ENCODE results near the gene DPP7.
A peak's percentile ranks its signal among the peaks of the same experiment; 100 is the strongest.

The DPP7 gene

DNA sequence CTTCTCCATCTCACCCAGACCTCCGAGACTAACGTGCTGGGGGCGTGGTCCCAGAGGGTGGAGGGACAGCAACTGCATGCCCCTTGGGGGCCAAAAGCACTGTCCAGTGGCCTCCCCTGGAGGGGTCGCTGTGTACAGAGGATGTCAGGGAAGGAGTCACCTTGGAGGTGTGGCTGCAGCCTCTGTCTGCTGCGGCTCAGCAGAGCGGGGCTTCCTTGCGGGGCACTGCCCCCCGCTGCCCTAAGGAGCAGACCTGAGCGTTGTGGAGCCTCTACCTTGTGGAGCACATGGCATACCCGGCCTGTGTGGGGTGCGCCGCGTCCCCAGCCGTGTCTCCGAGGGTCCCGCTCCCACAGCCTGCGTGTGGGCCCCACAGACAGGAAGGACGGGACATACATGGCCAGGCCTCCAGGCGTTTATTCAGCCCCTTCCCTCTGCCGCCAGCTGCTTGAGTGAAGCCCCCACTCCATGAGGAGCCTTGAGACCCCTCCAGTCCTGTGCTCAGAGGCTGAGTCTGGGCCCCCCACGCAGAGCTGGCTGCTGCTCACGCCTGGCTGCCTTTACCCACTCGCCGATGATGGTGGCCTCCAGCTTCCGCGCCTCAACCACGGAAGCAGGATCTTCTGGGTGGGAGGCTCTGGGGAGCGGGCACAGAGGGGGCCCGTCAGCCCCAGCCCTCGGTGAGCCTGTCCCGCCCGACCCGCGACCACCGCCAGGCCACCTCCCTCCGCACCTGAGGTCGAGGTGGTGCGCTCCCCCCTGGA is 4.2 kb downstream of the DPP7 start:
- DNase-seq = no peak

DNA sequence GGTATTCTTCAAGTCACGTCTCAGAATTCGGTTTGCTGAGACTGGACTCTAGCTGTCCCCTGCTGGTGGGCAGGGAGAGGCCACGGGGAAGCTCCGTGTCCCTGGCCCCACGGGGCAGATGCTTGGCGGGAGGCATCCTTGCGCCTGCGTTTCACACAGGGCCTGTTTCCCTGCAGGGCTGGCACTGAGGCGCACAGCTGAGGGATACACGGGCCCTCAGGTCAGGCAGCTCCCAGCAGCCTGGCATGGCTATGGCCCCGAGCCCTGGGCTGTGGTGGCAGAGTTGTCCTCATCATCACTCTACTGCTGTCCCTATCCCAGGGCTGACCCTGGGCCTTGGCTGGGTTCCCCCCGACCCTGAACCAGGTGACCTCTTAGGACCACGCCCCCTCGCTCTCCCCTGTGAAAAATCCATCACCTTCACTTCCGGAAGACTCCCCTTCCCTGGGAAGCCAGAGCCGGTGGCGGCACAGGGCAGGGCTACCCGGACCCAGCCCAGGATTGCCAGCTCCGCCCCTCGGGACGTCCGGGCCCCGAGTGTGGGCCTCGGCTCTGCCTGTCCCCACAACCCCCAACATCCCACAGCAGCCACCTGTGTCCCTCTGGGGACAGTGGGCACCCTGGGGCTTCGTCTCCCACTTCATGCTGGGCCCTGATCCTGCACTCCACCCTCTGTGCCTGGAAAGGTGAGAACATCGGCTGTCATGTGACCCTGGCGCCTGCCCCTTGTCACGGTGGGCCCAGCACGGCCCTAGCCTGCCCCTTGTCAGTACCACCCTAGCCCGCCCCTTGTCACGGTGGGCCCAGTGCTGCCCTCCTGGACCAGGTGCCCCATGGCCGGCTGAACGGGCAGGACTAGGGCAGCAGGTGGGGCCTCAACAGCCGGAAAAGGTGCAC is 5.0 kb downstream of the DPP7 start:
- no peak for DNase-seq

DNA sequence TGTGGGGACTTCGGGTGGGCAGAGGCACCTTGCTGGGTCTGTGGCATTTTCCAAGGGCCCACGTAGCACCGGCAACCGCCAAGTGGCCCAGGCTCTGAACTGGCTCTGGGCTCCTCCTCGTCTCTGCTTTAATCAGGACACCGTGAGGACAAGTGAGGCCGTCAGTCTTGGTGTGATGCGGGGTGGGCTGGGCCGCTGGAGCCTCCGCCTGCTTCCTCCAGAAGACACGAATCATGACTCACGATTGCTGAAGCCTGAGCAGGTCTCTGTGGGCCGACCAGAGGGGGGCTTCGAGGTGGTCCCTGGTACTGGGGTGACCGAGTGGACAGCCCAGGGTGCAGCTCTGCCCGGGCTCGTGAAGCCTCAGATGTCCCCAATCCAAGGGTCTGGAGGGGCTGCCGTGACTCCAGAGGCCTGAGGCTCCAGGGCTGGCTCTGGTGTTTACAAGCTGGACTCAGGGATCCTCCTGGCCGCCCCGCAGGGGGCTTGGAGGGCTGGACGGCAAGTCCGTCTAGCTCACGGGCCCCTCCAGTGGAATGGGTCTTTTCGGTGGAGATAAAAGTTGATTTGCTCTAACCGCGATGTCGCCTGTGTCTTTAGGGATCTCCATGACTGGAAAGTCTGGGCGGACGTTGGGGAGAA is 5.8 kb downstream of the DPP7 start:
- no peak for DNase-seq

DNA sequence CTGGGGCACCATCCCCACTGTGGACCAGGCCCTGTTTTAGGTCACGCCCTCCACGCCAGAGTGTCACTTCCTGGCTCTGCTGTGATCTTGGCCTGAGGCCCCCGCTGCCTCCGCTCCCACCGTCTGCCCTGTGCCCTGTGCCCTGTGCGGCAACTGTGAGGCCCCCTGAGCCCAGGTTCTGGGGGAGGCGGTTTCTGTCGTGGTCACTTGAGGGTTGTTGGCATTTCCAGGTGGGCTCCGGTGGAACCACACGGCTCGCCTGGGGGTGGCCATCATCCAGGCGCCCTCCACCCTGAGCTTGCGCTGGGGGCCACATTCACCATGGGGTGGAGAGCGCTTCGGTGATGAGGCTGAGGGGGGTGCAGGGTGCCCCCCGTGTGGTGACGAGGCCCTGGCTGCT is 6.6 kb downstream of the DPP7 start:
- DNase-seq = no peak

DNA sequence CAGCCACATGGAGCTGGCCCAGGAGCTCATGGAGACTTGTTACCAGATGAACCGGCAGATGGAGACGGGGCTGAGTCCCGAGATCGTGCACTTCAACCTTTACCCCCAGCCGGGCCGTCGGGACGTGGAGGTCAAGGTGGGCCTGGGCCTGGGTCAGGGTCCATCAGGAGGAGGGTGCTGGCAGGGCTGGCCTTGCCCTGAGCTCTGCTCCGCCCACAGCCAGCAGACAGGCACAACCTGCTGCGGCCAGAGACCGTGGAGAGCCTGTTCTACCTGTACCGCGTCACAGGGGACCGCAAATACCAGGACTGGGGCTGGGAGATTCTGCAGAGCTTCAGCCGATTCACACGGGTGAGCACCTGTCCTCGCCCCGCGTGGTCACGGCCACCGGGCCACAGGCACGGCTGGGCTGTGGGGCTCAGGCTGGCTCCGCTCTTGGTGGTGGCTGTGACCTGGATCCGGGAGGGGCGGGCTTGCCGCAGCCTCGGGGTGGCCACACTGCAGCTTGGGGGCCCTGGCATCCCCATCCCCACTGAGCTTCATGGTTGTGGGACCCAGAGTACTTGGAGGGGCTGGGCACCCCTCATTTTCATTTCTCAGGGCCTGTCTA is 7.1 kb downstream of the DPP7 start:
- no peak for DNase-seq

DNA sequence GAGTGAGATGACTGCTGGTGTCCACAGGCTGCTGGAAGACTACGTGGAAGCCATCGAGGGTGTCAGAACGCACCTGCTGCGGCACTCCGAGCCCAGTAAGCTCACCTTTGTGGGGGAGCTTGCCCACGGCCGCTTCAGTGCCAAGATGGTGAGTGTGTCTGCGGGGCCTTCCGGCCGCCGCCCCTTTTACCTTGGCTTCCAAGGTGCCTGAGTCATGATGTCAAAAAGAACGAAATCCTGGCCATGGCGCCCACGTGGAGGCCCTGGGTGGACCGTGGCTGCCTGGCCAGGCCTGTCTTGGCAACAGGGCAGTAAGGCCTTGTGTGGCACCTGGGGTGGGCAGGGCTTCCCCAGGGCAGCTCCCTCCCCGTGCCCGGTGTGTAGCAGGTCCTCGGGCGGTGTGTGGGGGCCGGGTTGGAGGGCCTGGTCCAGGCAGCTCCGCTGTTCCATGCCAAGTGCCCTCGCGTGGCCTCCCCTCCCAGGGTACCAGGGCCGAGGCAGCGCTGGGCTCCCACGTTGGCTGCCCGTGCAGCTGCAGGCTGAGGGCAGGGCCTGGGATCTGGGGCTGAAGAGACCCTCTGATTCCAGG is 7.8 kb downstream of the DPP7 start:
- no peak for DNase-seq

DNA sequence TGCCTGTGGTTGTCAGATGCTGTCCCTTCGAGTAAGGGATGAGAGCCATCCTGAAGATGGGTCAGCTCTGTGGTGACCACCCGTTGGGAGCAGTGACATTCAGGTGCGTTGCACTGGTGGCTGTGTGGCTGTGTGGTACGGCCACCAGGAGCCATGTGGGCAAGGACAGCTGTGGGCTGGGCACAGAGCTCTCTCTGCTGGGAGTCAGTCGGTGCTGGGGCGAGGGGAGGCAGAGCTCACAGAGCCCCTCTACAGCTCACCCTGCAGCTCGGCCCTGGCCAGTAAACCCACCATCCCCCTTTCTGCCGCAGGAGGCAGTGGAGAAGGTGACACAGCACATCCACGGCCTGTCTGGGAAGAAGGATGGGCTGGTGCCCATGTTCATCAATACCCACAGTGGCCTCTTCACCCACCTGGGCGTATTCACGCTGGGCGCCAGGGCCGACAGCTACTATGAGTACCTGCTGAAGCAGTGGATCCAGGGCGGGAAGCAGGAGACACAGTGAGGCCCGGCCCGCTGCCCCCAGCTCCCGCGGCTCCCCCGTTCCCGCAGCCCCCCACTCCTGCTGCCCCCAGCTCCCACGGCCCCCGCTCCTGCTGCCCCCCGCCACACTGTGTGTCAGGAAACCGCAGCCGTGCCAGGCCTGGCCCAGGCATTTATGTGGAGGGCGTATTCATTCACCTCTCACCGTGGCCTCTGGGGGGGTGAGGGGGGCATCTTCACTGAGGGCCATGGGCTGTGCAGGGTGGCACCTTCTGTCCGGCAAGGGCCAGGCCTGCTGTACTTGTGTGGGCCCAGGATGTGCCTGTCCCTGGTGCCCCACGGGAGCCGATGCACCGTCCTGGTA is 8.5 kb downstream of the DPP7 start:
- no peak for DNase-seq

DNA sequence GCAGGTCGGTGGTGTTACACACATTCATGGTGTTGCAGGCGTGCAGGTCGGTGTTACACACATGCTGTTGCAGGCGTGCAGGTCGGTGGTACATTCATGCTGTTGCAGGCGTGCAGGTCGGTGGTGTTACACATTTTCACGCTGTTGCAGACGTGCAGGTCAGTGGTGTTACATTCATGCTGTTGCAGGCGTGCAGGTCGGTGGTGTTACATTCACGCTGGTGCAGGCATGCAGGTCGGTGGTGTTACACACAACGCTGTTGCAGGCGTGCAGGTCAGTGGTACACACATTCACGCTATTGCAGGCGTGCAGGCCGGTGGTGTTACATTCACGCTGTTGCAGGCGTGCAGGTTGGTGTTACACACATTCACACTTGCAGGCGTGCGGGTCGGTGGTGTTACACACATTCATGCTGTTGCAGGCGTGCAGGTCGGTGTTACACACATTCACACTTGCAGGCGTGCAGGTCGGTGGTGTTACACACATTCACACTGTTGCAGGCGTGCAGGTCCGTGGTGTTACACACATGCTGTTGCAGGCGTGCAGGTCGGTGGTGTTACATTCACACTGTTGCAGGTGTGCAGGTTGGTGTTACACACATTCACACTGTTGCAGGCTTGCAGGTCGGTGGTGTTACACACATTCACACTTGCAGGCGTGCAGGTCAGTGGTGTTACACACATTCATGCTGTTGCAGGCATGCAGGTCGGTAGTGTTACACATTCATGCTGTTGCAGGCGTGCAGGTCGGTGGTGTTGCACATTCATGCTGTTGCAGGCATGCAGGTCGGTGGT is 11.1 kb downstream of the DPP7 start:
- DNase-seq = no peak

DNA sequence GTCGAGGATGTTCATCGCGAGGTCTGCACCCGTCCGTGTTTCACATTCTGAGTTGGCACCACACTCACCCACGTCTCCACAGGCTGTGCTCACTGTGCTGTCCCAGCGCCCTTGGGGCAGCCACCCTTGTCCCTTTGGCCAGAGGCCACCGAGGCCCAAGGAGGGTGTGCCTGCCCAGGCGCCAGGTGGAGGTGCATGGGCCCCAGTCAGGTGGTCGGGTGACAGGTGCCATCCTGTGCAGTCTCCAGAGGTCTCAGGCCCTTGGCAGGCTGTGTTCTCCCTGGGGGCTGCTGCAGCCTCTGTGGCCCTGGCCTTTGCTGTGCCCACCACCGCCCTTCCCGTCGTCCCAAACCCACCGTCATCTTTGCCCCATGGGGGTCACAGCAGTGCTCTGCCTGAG is 15.3 kb downstream of the DPP7 start:
- no peak for DNase-seq

DNA sequence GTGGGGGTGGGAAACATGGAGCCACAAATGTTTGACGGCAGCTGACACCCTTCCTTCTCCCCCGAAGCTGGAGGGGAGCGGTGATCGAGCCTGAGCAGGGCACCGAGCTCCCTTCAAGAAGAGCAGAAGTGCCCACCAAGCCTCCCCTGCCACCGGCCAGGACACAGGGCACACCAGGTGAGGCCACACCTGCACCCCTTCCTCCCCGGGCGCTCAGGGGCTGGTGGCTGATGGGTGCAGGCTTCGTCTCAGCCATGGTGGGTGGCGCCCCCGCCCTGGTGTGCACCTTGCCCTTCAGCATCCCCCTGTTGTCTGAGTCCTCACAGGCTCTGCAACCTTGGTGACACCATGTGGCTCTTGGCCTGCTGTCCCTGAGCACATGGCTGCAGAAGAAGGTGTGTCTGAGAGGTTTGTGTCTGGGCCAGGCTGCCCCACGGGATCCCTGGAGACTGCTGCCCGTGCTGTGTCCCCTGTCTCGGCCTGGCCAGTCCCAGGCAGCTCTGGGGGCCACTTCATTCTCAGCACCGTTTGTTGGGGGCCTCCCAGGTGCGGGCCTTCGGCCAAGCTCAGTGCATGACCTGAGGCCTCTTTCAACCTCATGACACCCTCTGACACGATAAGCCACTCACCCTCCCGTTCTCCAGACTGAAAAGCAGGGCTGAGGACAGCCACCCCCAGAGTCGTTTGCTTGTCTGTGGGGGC is 16.6 kb downstream of the DPP7 start:
- no peak for DNase-seq

DNA sequence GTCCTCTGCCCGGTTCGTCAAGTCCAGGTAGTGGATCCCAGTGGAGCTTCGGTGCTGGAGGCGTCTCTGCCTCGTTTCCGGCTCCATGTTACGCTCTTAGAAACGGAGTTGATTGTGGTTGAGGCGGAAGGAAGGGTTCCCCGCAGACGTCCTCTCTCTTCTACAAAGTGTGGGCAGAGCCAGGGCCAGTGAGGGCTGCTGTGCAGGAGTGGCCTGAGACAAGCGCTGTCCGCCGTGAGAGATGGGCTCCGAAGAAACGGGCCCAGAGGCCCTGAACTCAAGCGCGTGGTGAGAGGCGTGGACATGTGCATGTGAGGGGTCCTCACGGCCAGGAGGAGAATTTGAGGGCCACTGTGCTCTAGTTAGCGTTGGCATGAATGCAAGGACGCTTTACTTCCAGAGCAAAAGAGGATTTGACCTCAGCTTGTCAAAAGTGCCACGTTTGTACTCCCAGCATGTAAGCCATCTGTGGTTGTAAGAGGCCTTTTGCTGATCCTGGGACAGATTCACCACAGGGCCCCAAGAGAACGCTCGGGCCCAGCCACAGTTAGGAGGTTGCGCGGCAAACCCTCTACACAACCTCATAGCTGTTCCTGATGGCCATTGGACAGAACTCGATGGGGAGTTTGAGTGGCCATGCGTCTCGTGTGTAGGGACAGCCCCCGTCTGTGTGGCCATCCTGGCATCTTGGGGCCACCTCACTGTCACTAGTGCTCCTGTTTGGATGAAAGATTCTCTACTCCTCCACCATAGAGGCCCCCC is 17.6 kb downstream of the DPP7 start:
- no peak for DNase-seq

DNA sequence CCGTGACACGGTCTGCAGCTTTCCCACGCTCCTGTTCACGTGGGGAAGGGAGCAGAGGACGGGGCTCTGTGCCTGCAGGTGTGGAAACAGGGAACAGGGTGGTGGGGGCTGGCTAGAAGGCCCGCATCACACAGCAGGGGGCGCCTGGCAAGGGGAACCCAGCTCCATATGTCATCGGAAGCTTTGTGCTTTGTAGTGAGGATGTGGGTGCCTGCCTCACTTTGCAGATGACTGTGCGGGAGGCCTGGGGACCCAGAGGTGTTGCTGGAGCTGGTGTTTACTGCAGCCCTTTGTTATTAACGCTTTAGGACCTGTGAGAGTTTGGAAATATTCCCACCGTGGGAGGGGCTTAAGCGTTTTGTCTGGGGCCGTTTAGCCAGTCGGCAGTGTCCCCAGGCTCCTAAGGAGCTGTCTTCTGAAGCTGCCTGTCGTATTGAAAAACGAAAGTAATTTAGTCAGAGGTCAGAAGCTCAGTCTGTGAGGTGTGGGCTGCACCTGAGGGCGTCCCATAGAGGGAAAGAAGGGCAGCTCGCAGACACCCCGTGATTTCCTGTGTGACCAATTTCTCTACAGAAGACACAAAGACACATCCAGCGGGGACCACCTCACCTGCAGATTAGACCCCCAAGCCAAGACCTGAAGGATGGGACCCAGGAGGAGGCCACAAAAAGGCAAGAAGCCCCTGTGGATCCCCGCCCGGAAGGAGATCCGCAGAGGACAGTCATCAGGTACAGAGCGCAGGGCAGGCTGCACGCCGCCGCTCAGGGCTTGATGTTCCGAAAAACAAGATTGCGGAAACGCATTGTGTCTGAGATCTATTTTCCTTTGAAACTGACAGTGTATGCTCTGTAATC is 18.6 kb downstream of the DPP7 start:
- DNase-seq = peak; percentile 50

DNA sequence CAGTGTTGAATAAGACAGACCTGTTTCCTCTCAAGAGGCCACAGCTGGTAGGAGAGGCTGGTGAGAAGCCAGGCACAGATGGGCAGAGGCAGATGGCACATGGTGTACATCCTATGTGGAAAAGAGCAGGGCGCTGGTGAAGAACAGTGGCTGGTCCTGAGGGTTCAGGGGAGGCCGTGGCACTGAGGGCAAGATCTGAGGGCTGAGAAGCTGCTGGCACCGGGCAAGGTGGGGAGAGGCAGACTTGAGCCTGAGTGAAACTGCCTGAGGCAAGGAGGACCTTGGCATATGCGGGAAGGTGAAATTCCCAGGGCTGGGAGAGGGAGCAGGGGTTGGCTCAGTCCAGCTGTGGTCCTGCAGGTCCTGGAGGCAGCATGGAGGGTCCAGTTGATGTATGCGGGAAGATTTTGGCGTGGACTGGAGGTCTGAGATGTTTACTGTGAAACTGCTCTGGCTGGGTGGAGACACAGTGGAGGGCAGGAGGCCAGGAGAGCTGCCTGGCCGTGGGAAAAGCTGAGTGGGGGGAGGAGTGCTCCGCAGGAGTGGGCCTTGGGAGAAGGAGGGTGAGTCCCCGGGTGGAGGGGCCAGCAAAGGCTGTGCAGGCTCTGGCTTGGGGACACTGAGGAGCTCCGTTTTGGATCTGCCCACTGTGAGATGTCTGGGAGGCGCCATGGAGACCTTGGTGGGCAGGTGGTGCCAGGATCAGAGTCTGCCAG is 25.1 kb downstream of the DPP7 start:
- no peak for DNase-seq

DNA sequence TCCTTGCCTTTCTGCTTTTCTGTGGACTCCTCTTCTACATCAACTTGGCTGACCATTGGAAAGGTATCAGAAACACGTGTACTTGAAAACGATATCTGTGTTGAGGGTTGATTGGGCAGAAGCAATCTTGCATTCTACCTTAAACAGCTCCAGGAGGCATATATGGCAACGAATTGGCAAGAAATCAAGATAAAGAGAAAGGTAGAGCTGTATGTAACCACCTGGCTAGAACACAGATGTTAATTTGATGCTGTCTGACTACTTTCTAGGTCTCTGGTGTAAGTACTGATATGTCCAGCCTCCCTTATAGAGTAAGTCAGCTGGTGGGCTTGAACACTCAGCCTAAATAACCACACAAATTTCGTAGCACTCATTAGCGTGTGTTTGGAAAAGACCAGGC is 26.4 kb downstream of the DPP7 start:
- no peak for DNase-seq

DNA sequence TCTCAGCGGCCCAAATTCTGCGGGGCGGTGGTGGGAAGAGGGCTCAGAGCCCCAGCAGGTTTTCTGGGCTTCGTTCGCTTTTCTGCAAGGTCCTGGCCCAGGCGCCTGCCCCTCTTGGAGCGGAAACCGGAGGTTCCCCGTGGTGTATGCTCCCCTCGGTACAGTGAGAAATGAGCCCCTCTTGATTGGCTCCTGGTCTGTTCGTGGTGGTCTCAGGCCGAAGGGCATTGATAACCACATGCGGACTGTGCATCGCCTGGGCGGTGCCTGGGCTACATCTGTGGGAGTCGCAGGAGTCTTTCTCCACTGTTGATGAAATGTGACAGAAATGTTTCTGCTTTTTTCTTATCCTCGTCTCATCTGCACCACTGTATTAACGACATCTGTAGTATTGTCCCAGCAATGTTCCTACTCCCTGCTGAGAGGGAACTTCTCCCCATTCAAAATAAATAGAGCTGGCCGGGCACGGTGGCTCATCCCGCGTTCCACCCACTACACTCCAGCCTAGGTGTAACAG is 27.1 kb downstream of the DPP7 start:
- peak; percentile 62 for DNase-seq

DNA sequence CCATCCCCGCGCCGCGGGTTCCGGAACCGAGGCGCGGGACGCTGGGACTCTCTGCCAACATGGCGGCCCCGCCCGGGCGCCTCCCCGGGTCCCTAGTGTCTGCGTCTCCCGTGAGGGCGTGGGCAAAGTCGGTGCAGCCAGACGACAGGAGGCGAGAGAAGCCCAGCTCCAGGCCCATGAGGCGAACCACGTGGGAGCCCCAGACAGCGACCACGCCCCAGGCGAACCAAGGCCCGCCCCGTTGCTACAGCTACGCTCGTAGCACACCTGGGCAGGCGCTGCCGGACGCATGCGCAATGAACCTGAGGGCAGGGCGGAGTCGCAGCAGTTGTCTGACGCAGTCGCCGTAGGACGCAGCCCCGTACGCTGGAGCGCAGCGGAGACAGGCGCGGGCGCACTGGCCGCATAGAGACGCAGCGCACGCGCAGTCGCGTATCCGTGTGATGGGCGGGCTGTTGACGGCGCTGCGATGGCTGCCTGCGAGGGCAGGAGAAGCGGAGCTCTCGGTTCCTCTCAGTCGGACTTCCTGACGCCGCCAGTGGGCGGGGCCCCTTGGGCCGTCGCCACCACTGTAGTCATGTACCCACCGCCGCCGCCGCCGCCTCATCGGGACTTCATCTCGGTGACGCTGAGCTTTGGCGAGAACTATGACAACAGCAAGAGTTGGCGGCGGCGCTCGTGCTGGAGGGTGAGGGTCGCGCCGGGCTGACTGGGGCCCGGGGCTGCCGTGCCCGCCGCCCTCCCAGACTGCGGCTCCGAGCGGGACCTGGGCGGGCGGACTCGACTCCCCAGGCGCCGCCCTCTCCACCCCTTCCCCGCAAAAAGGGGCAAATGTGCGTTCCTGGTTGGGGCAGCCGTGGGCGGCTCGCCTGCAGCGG is 27.8 kb downstream of the DPP7 start, which contains the start of gene MAN1B1:
MAN1B1 (plus strand) TSS at position 455 of the 878 bp plus-strand sequence; CDS start at position 470, 15 bp downstream.
- peak; percentile 99 for DNase-seq

Data from hematopoietic multipotent progenitor cell treated with erythropoietin and hydrocortisone succinate and interleukin-3 and kit ligand, for 6 days (in vitro differentiated cells).